Right ventricle myocardium inferior (tissue), 1 donor: ENCODE results near the gene BFSP2. TPM values are rescaled to one million over a fixed set of nuclear protein-coding genes. Genes with fewer than 3 reads are reported as not detected.

ENCODE experiments used
- total RNA-seq: library from RNA; stranded (reverse); fragmentation: NEBNext Ultra II Directional; extraction: Animal tissue kit (Norgen Biotek cat#: 25700); gene quantifications from one replicate; pipeline ENCODE4 v1.2.1, GENCODE V29; 2021
- donor health status: DM: no; HTN: yes; CAD: no; lungs with severe emphysema.

The BFSP2 gene
- total RNA-seq, 1 donor from 2014 or later: not detected

Other genes starting within 250 kb of the BFSP2 start
- gene CDV3, start 173.6 kb downstream of the BFSP2 start, total RNA-seq: 146 TPM